ENCODE data around the gene SLC2A9. TPM values are rescaled to one million over a fixed set of nuclear protein-coding genes. Genes with fewer than 3 reads are reported as not detected.
A peak's percentile ranks its signal among the peaks of the same experiment; 100 is the strongest.

SLC2A9 gene
- total and polyA plus RNA-seq, 2 of the 13 experiments (the other 11 are each of a cell fraction or from before 2014, with no cell fraction given) = 36.2 to 42.3 TPM

- TF ChIP-seq THAP9 (CRISPR knock-in tag; IDR thresholded peaks at IDR 0.05; ENCODE audit: borderline replicate concordance) (0 out of 2 replicates have a peak, but pooled peaks have one; percentile 37), ZNF337 (CRISPR knock-in tag; IDR thresholded peaks at IDR 0.05; ENCODE audit: borderline replicate concordance, low read depth) (no peak), KDM4B (CRISPR knock-in tag; IDR thresholded peaks at IDR 0.05) (0 out of 2 replicates have a peak, but pooled peaks have one; percentile 14)
Observed at GRCh38 chr4:10006601-10007435, 14.5 kb downstream of the SLC2A9 start (continued).

- H3K4me3 ChIP-seq (replicated peaks in 1 of 3; ENCODE audit: insufficient read depth in 1 of 3, low read depth in 2 of 3, low read length in 3 of 3) = peak overlapping the region in 2 of 3 experiments; percentile 45 to 52; a peak in 4 of 6 replicates
- BruUV-seq (replicated peaks) = no TSS peak
- no peaks in the 10 kb centered on the region for H3K27me3 ChIP-seq (ENCODE audit: control insufficient read depth in 1 of 2, insufficient read depth in 2 of 2, low read length in 2 of 2)
- 2% methylated on average over 5 of the region's 6 CpGs for WGBS (ENCODE audit: low lambda C conversion rate)
- H3K27ac ChIP-seq (ENCODE audit: extremely low read length, insufficient read depth, low read length) = peak overlapping the region; percentile 85
- H3K4me1 ChIP-seq (ENCODE audit: insufficient read depth, low read length) = peaks cover 99% of the 10 kb centered on the region
- ATAC-seq = peak; percentile 88
- FAIRE-seq = peak; percentile 83
- peak overlapping the region; percentile 68 for H3K9ac ChIP-seq (ENCODE audit: insufficient read depth, low read depth, low read length)
- H3K9me3 ChIP-seq (ENCODE audit: low read length) = no peaks in the 10 kb centered on the region
- DNase-seq (ENCODE audit: low spot score) = peak; percentile 86
- ChIA-PET CTCF (ENCODE audit: low intra/inter-chr PET ratio, low total read pairs) (no interaction called here), POLR2A (interaction anchor here (0.8 to 2.5 kb wide), 8 partner anchors 10 to 111 kb away, joined by 3 to 21 read pairs (median 4); partner anchors contain the start of genes SLC2A9 and WDR1)
- peaks cover 29 to 66% of the 10 kb centered on the region in 2 experiments for H3K36me3 ChIP-seq (replicated peaks in 1 of 2; ENCODE audit: control insufficient read depth in 1 of 2, insufficient read depth in 2 of 2, low read length in 2 of 2)
- intact Hi-C loops (cut with micrococcal nuclease; ENCODE audit: unreplicated experiment) (loop anchor here (5.0 kb wide), 1 partner anchor 116 kb away; no protein-coding TSS in a partner anchor), in situ Hi-C loops (cut with HindIII; ENCODE audit: extremely low pct_ligation_motif_present, low pct_unique_long_range_greater_than_20kb) (no loop called here)
- peaks cover 10% of the 10 kb centered on the region for H4K20me1 ChIP-seq (ENCODE audit: insufficient read depth, low read length)
- peaks cover 88% of the 10 kb centered on the region for H3K79me2 ChIP-seq (ENCODE audit: insufficient read depth, low read length)
- no peak overlapping the region for H2AFZ ChIP-seq (ENCODE audit: low read length)
- peak overlapping the region; percentile 80 for H3K4me2 ChIP-seq (ENCODE audit: low read depth, low read length)
- TF ChIP-seq ZSCAN21 (CRISPR knock-in tag; IDR thresholded peaks at IDR 0.05; ENCODE audit: borderline replicate concordance) (0 out of 2 replicates have a peak, but pooled peaks have one; percentile 27), ZSCAN20 (CRISPR knock-in tag; IDR thresholded peaks at IDR 0.05; ENCODE audit: borderline replicate concordance) (peak; percentile 91; the same call in 1 of the 2 replicates), KLF6 (CRISPR knock-in tag; IDR thresholded peaks at IDR 0.05) (no peak), FOXP4 (CRISPR knock-in tag; IDR thresholded peaks at IDR 0.05) (peak; percentile 75), ZNF432 (CRISPR knock-in tag; IDR thresholded peaks at IDR 0.05; ENCODE audit: borderline replicate concordance) (no peak), ZNF414 (CRISPR knock-in tag; IDR thresholded peaks at IDR 0.05) (0 out of 2 replicates have a peak, but pooled peaks have one; percentile 37), ZNF724P (CRISPR knock-in tag; IDR thresholded peaks at IDR 0.05; ENCODE audit: borderline replicate concordance) (no peak), MAF1 (CRISPR knock-in tag; IDR thresholded peaks at IDR 0.05; ENCODE audit: borderline replicate concordance) (no peak), SRSF1 (optimal IDR thresholded peaks at IDR 0.05; ENCODE audit: low read depth, low read length) (no peak), ZNF615 (CRISPR knock-in tag; IDR thresholded peaks at IDR 0.05; ENCODE audit: borderline replicate concordance) (0 out of 2 replicates have a peak, but pooled peaks have one; percentile 38), RXRA (CRISPR knock-in tag; IDR thresholded peaks at IDR 0.05) (peak; percentile 48; the same call in 1 of the 2 replicates), HOXA3 (CRISPR knock-in tag; IDR thresholded peaks at IDR 0.05) (peak; percentile 59)
Observed at GRCh38 chr4:10006231-10006600, 15.1 kb downstream of the SLC2A9 start.

All from HepG2 (cell line).